MM.1S (cell line): ENCODE measurements around the gene POC1A.

ENCODE experiments used
- DNase-seq: peaks from one replicate; pipeline ENCODE4 v3.0.0-alpha.2; 2015
- H2AFZ ChIP-seq: fragments of 300-600 bp; sonication (generic); 2 replicates; pipeline ENCODE4 v1.6.0; 2016; ENCODE audit warnings: antibody characterized with exemption, low read length
- H3F3A ChIP-seq: fragments of 300-600 bp; sonication (generic); 2 replicates; pipeline ENCODE4 v1.6.1; 2016; ENCODE audit warnings: mild to moderate bottlenecking, antibody characterized with exemption, low read length, moderate library complexity, mixed read lengths; ENCODE audit not compliant: insufficient read depth
- H3K27ac ChIP-seq: fragments of 300-600 bp; sonication (generic); 2 replicates; pipeline ENCODE4 v1.5.1; 2016; ENCODE audit warnings: mild to moderate bottlenecking, low read length
- H3K27me3 ChIP-seq: fragments of 300-600 bp; sonication (generic); replicated peaks from 2 replicates; pipeline ENCODE4 v1.6.0; 2016; ENCODE audit warnings: low read length; ENCODE audit not compliant: insufficient read depth
- H3K36me3 ChIP-seq: fragments of 300-600 bp; sonication (generic); replicated peaks from 2 replicates; pipeline ENCODE4 v1.6.1; 2016; ENCODE audit warnings: mild to moderate bottlenecking, low read length, mixed read lengths; ENCODE audit not compliant: insufficient read depth
- H3K4me1 ChIP-seq: fragments of 300-600 bp; sonication (generic); 2 replicates; pipeline ENCODE4 v1.6.1; 2016; ENCODE audit warnings: low read length, mixed read lengths
- H3K4me2 ChIP-seq: fragments of 300-600 bp; sonication (generic); 2 replicates; pipeline ENCODE4 v1.6.0; 2016; ENCODE audit warnings: low read depth, low read length
- H3K4me3 ChIP-seq: fragments of 300-600 bp; sonication (generic); 2 replicates; pipeline ENCODE4 v1.5.1; 2016; ENCODE audit warnings: low read length, mixed read lengths
- H3K79me2 ChIP-seq: fragments of 300-600 bp; sonication (generic); 2 replicates; pipeline ENCODE4 v1.6.1; 2016; ENCODE audit warnings: mixed run types, low read length, mixed read lengths
- H3K9ac ChIP-seq: fragments of 300-600 bp; sonication (generic); 2 replicates; pipeline ENCODE4 v1.6.1; 2016; ENCODE audit warnings: low read length, mixed read lengths
- H3K9me2 ChIP-seq: fragments of 300-600 bp; sonication (generic); replicated peaks from 2 replicates; pipeline ENCODE4 v1.6.1; 2016; ENCODE audit warnings: mild to moderate bottlenecking, low read length, mixed read lengths; ENCODE audit not compliant: insufficient read depth
- H3K9me3 ChIP-seq: fragments of 300-600 bp; sonication (generic); replicated peaks from 2 replicates; pipeline ENCODE4 v1.6.1; 2016; ENCODE audit warnings: mild to moderate bottlenecking, low read length, mixed read lengths; ENCODE audit not compliant: insufficient read depth
- H4K20me1 ChIP-seq: fragments of 300-600 bp; sonication (generic); 2 replicates; pipeline ENCODE4 v1.6.1; 2016; ENCODE audit warnings: mild to moderate bottlenecking, low read length, moderate library complexity, mixed read lengths; ENCODE audit not compliant: insufficient read depth
- CTCF ChIP-seq: fragments of 300-600 bp; sonication (generic); IDR thresholded peaks from 2 replicates; pipeline ENCODE4 v1.5.1; 2016; ENCODE audit warnings: antibody characterized with exemption, low read length, mixed read lengths
- EZH2 ChIP-seq: fragments of 300-600 bp; sonication (generic); optimal IDR thresholded peaks from 2 replicates; pipeline ENCODE3; 2017; ENCODE audit warnings: low read depth, mild to moderate bottlenecking, antibody characterized with exemption, low read length, mixed read lengths
- EZH2phosphoT487 ChIP-seq: fragments of 300-600 bp; sonication (generic); IDR thresholded peaks from 2 replicates; pipeline ENCODE4 v1.6.1; 2018; ENCODE audit warnings: antibody characterized with exemption, low read length

POC1A gene

GRCh38 chr3:52040600-52040999 lies 113.6 kb downstream of the POC1A start:
- Histone ChIP-seq H3K9me3 (no peaks in the 10 kb centered on the region), H3K79me2 (no peaks in the 10 kb centered on the region), H3K27ac (no peak overlapping the region), H3K9me2 (no peaks in the 10 kb centered on the region), H2AFZ (no peak overlapping the region), H3K9ac (no peak overlapping the region), H4K20me1 (no peaks in the 10 kb centered on the region), H3K36me3 (no peaks in the 10 kb centered on the region), H3K4me1 (no peaks in the 10 kb centered on the region), H3K4me3 (no peak overlapping the region), H3F3A (no peaks in the 10 kb centered on the region), H3K27me3 (peaks cover 22% of the 10 kb centered on the region), H3K4me2 (no peak overlapping the region)
- DNase-seq: no peak
- TF ChIP-seq CTCF: no peak

- H3K79me2 ChIP-seq: no peaks in the 10 kb centered on the region
- no peaks in the 10 kb centered on the region for H3K9me3 ChIP-seq
- H3K4me2 ChIP-seq: no peak overlapping the region
- no peaks in the 10 kb centered on the region for H4K20me1 ChIP-seq
- H2AFZ ChIP-seq: no peak overlapping the region
- H3K9me2 ChIP-seq: no peaks in the 10 kb centered on the region
- H3F3A ChIP-seq: no peaks in the 10 kb centered on the region
- no peak overlapping the region for H3K9ac ChIP-seq
- H3K4me1 ChIP-seq: no peaks in the 10 kb centered on the region
- H3K36me3 ChIP-seq: no peaks in the 10 kb centered on the region
- no peak for TF ChIP-seq EZH2phosphoT487
- TF ChIP-seq CTCF: no peak
- TF ChIP-seq EZH2: no peak
- H3K4me3 ChIP-seq: no peak overlapping the region
- H3K27me3 ChIP-seq: peaks cover 22% of the 10 kb centered on the region
- no peak overlapping the region for H3K27ac ChIP-seq
- DNase-seq: no peak
These were observed 114.4 kb downstream of the POC1A start for GRCh38 chr3:52039846-52040245.

DNA sequence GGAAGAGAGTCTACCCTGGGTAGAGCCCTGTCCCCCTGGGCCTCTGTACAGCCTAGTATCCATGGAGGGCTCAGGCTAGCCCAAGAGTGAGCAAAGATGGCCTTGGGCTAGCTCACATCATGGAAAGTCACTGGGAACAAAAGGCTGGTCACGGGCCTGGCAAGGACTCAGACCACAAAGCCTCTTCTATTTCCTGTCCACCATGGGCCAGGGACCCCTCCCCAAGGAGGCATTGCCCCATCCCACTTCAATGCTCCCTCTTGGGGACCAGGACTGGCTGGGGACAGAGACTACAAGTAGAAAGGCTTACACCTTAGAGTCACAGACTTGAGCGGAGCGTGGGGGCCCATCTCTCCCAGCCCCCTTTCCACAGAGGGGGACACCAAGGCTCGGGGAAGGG lies 114.8 kb downstream of the POC1A start:
- Histone ChIP-seq H3K4me3 (no peak overlapping the region), H2AFZ (no peak overlapping the region), H3K27ac (no peak overlapping the region), H4K20me1 (no peaks in the 10 kb centered on the region), H3F3A (no peaks in the 10 kb centered on the region), H3K9ac (no peak overlapping the region), H3K9me3 (no peaks in the 10 kb centered on the region), H3K9me2 (no peaks in the 10 kb centered on the region), H3K4me1 (no peaks in the 10 kb centered on the region), H3K36me3 (no peaks in the 10 kb centered on the region), H3K27me3 (peaks cover 22% of the 10 kb centered on the region), H3K79me2 (no peaks in the 10 kb centered on the region), H3K4me2 (no peak overlapping the region)
- no peak for DNase-seq
- TF ChIP-seq CTCF: no peak

DNA sequence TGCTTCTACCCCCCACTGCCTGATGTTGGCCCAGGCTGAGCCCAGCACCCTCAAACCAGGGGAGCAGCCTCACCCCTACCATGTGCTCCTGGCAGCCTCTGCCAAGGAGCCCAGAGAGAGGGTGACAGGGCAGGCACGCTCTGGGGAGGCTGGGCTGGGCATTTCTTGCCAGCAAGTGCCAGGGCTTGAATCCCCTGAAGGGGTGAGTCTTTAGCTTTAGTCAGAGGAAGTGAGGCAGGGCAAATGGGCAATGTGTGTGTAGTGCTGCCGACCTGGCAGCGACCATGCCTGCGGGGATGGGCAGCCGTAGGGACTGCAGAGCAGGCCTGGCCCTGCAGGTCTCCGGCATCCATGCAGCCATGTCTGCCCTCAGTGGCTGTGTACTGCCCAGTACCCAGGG lies 116.0 kb downstream of the POC1A start:
- Histone ChIP-seq H3K4me3 (no peak overlapping the region), H3K4me1 (no peaks in the 10 kb centered on the region), H4K20me1 (no peaks in the 10 kb centered on the region), H3K4me2 (no peak overlapping the region), H3K9me3 (no peaks in the 10 kb centered on the region), H3K27ac (no peak overlapping the region), H2AFZ (no peak overlapping the region), H3K27me3 (peaks cover 17% of the 10 kb centered on the region), H3K9me2 (no peaks in the 10 kb centered on the region), H3K9ac (no peak overlapping the region), H3K36me3 (no peaks in the 10 kb centered on the region), H3K79me2 (no peaks in the 10 kb centered on the region), H3F3A (no peaks in the 10 kb centered on the region)
- TF ChIP-seq EZH2phosphoT487 (no peak), EZH2 (no peak), CTCF (no peak)
- DNase-seq: no peak
